Neuron (in vitro differentiated cells): ENCODE data around the gene AIG1.

Source experiments
- H2AFZ ChIP-seq: one replicate; pipeline ENCODE4 v1.6.1; 2013; ENCODE audit warnings: low read depth, mild to moderate bottlenecking, inconsistent platforms, low read length, moderate library complexity
- H3K27me3 ChIP-seq: one replicate; pipeline ENCODE4 v1.6.1; 2013; ENCODE audit warnings: low read length; ENCODE audit not compliant: insufficient read depth
- H3K36me3 ChIP-seq: one replicate; pipeline ENCODE4 v1.6.1; 2013; ENCODE audit warnings: low read length; ENCODE audit not compliant: insufficient read depth
- H3K4me1 ChIP-seq: one replicate; pipeline ENCODE4 v1.6.1; 2013; ENCODE audit warnings: low read length; ENCODE audit not compliant: insufficient read depth
- H3K4me3 ChIP-seq: 2 replicates; pipeline ENCODE4 v1.5.1; 2013; ENCODE audit warnings: mild to moderate bottlenecking, low read length, moderate library complexity
- H3K9me3 ChIP-seq: one replicate; pipeline ENCODE4 v1.6.1; 2013; ENCODE audit warnings: low read length

Gene AIG1

DNA sequence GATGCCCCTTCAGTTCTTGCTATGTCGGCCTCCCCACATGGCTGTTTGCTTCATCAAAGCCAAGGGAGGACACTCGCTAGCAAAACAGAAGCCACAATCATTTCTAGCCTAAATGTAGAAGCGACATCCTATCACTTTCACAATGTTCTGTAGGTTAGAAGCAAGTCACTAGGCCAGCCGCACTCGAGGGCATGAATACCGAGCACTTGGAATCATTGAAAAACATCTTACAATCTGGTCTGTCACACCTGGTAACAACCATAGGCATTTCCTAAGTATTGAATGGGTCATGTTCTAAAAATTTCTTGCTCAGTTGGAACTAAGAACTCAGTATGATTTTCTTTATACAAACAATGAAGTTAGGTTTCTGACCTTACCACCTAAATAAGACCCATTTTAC lies 192.3 kb downstream of the AIG1 start:
- Histone ChIP-seq H2AFZ (no peak overlapping the region), H3K9me3 (peaks cover 2% of the 10 kb centered on the region), H3K4me1 (no peaks in the 10 kb centered on the region), H3K36me3 (no peaks in the 10 kb centered on the region), H3K4me3 (no peak overlapping the region), H3K27me3 (no peaks in the 10 kb centered on the region)

DNA sequence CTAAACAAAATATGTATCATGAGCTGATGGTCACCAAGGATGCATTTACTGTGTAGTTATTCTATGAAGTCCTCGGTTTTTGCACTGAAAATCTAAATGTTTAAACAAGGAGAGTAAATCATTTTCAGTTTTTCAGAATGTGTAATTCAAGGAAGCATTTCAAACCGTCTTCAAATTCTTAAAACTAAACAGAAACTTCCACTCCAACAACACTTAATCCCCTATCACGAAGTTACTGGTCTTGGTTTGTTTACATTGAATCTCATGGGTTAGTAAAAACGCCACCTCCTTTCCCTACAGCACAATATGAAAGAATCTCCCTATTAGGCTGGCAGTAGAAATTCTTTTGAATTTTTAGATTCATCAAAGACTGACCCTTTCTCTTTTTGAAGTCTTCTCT lies 192.9 kb downstream of the AIG1 start:
- Histone ChIP-seq H3K4me3 (no peak overlapping the region), H2AFZ (no peak overlapping the region), H3K4me1 (no peaks in the 10 kb centered on the region), H3K9me3 (peaks cover 2% of the 10 kb centered on the region), H3K36me3 (no peaks in the 10 kb centered on the region), H3K27me3 (no peaks in the 10 kb centered on the region)

DNA sequence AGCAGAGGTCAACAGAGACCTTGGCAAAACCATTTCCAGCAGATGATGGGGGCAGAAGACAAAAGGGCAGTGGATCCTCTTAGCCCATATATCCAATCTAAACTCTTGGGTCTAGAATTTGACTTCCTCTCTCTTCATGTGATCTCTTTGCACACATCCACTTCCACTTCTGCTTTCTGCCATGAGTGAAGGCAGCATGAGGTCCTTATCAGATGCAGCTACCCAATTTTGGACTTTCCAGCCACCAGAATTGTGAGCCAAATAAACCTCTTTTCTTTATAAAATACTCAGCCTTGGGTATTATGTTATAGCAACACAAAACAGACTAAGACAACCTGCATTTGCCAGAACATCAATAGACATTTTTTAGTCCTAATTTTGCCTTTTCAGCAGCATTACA lies 198.3 kb downstream of the AIG1 start:
- Histone ChIP-seq H3K36me3 (no peaks in the 10 kb centered on the region), H3K4me3 (no peak overlapping the region), H2AFZ (no peak overlapping the region), H3K9me3 (no peaks in the 10 kb centered on the region), H3K4me1 (no peaks in the 10 kb centered on the region), H3K27me3 (no peaks in the 10 kb centered on the region)

DNA sequence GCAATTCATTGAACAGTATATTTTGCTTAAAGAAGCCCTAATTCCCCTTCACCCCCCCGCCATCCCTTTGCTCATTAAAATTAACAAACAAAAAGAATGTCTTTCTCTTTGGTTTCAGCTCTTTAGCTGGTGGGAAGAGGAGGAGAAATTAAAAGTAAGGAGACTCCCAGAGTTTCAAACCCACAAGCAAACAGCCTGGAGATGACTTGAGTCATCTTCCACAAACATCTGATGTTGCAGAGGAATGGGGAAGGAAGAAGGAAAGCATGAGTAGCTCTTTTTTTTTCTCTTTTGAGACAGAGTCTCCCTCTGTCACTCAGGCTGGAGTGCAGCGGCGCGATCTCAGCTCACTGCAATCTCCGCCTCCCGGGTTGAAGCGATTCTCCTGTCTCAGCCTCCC lies 200.2 kb downstream of the AIG1 start:
- Histone ChIP-seq H3K36me3 (no peaks in the 10 kb centered on the region), H3K4me1 (no peaks in the 10 kb centered on the region), H2AFZ (no peak overlapping the region), H3K9me3 (no peaks in the 10 kb centered on the region), H3K4me3 (no peak overlapping the region), H3K27me3 (no peaks in the 10 kb centered on the region)

DNA sequence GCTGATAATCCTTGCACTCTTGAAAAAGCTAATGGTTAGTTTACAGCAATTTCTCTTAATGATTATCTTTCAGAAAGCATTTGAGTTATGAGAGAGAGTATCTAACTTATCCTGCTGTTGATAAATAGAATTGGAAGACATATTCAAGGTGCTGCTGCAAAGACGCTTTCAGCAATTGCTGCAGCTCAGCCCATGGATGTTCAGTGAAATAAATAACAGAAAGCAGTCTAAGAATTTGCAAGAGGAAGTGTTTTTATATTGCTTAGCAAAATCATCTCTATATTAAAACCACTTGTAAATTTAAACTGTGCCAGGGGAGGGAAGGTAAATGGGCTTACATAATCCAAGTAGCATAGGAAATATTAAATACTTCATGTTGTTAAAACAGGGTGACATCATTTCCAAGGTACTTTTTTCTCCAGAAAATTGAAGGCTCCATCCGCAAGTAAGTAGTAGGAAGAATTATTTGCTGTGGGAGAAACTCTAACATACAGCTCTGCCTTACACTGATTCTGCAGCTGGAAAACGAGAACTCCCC lies 201.3 kb downstream of the AIG1 start:
- Histone ChIP-seq H3K4me3 (no peak overlapping the region), H3K36me3 (no peaks in the 10 kb centered on the region), H3K9me3 (no peaks in the 10 kb centered on the region), H3K4me1 (no peaks in the 10 kb centered on the region), H2AFZ (no peak overlapping the region), H3K27me3 (no peaks in the 10 kb centered on the region)

DNA sequence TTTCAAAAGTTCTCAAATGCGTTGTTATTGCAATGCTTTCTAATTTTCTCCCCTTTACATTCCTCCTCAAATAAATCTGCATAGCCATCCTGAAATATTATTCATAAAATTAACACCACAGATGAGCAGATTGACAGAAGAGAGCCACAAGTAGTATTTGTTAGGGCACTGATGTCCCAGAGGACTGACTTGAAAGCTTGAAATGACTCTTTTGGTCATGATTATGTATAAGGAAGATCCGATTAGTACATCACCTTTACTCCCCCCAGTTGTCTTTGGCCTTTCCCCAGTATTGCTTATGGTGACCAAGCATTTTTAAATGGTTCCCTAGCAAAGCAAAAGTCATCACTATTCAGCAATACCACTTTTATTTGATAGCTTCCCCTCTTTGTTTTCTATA lies 202.2 kb downstream of the AIG1 start:
- Histone ChIP-seq H2AFZ (no peak overlapping the region), H3K27me3 (no peaks in the 10 kb centered on the region), H3K4me1 (no peaks in the 10 kb centered on the region), H3K36me3 (no peaks in the 10 kb centered on the region), H3K4me3 (no peak overlapping the region), H3K9me3 (no peaks in the 10 kb centered on the region)

DNA sequence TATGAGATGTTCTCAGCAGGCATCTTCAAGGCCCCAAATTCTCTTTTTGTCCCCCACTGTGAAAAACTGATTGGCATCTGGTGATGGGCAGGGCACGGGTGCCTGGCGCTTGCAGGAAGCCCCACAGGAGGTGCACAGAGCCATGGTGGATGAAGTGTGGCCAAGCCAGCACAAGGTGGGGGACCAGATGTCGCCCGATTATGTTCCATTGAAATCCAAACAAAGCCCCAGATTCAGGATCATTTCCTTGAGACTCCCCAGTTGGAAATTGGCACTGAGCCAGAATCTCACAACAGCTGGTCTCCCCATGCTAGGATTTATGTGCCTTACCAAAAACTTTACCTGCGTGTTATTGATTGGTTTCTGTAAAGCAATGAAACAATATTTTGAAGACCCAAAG lies 203.7 kb downstream of the AIG1 start:
- Histone ChIP-seq H3K27me3 (no peaks in the 10 kb centered on the region), H2AFZ (no peak overlapping the region), H3K4me1 (no peaks in the 10 kb centered on the region), H3K4me3 (no peak overlapping the region), H3K9me3 (no peaks in the 10 kb centered on the region), H3K36me3 (no peaks in the 10 kb centered on the region)

DNA sequence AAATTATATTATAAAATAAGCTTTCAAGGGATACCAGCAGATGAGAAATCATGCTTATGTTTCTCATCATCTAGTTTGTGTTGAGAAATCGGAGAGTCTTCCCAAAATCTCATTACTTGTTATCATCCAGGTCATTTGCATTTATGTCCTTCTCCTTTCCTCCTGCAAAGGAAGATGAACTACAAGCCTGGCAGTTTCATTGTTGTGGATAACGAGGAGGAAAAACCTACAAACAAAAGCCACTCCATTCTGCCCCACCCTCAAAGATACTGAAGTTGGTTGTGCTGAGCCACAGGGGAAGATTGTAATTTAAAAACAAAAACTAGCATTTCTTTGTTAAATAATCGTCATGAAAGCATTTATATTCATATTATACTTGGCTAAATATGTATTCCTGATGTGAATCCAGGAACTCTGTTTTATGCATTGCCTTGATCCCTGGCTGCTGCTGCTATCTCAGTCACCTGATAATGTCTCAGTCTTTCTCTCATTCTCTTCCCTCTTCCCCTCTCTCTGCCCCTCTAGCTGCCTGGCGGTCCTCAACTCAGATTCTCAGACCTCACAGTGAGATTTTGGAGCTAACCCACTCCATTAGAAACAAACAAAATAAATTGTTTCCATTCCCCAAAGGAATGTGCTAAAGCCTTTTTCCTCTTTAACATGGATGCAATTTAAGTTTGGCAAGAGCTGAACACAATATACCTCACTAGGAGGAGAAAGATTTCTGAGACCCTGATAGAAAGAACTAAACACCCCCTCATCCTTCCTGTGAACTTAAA lies 204.5 kb downstream of the AIG1 start:
- Histone ChIP-seq H3K27me3 (no peaks in the 10 kb centered on the region), H2AFZ (no peak overlapping the region), H3K4me3 (no peak overlapping the region), H3K4me1 (no peaks in the 10 kb centered on the region), H3K9me3 (no peaks in the 10 kb centered on the region), H3K36me3 (no peaks in the 10 kb centered on the region)

DNA sequence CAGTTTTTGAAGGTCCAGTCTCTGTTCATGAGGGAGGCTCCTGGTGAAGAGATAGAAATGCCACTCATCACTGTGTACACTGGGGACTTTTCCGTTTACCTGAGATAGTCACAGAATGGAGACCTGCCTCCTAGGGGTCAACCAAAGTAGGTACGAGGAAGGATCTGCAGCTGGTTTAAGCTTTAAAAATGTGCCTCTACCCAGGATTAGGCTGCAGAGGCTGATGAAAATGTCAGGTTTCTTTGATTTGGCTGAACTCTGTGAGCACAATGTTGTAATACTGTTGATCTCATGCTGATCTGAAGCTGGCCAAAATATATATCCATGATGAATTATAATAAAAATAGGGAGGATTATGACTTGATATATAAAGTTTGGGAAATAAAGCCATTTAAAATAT lies 207.1 kb downstream of the AIG1 start:
- H3K4me3 ChIP-seq: no peak overlapping the region

DNA sequence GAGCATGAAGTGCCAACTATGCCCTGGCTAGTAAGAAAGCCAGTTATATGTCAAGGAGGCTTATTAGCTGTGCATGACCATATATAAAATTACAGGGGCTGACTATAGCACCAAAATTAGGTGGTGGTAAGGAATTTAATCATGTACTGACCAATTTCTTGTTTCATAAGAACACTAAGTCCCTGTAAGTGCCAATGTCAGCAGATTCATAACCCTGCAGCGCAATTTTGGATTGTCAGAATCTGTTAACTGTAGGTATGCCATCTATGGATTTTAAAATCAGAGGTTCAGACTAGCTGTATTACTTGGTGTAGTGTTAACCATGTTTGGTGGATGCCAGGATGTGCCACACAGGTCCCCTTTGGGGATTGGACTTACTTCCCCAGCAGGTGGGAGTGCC lies 207.8 kb downstream of the AIG1 start:
- Histone ChIP-seq H3K27me3 (no peaks in the 10 kb centered on the region), H2AFZ (no peak overlapping the region), H3K4me1 (no peaks in the 10 kb centered on the region), H3K36me3 (no peaks in the 10 kb centered on the region), H3K9me3 (no peaks in the 10 kb centered on the region), H3K4me3 (no peak overlapping the region)

More for the DNA sequence above, 207.1 kb downstream of the AIG1 start:
- H3K27me3 ChIP-seq: no peaks in the 10 kb centered on the region
- H3K4me1 ChIP-seq: no peaks in the 10 kb centered on the region
- no peaks in the 10 kb centered on the region for H3K9me3 ChIP-seq
- no peaks in the 10 kb centered on the region for H3K36me3 ChIP-seq
- no peak overlapping the region for H2AFZ ChIP-seq

DNA sequence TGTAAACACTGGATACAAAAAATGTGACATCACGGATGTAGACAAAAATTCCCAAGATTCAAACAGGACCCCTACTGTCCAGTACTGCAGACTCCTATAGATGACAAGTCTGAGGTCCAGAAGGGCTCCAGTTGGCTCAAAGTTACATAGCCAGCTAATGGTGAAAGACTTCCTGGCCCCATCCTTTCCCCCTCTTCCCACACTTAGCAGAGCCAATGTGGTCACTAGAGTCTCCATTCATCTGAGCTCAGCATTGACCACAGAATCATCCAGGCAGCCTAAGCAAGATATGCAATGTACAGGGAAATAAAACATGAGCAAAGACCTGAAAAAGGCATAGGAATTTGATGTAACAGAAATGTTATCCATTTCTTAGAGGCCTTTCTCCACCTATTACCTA lies 209.3 kb downstream of the AIG1 start:
- no peak overlapping the region for H2AFZ ChIP-seq
- H3K9me3 ChIP-seq: no peaks in the 10 kb centered on the region
- no peak overlapping the region for H3K4me3 ChIP-seq
- no peaks in the 10 kb centered on the region for H3K36me3 ChIP-seq
- H3K4me1 ChIP-seq: no peaks in the 10 kb centered on the region
- H3K27me3 ChIP-seq: no peaks in the 10 kb centered on the region

DNA sequence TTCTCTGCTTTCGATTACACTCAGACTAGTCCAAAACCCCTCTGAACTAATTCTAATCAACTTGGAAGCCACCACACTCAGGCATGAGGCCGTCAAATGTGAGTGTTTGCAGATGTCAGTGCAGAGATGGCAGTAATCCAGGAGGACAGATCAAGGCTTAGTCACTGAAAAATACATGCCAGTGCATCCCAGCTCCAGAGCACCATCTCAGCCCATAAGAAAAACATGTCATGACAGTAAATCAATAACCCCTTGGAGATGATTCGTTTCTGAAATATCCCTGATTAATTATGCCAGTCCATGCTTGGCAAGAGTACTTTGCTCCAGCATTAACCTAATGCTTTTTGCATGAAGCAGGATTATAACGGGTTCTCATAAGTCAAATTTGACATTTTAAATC lies 210.3 kb downstream of the AIG1 start:
- no peak overlapping the region for H2AFZ ChIP-seq
- no peaks in the 10 kb centered on the region for H3K27me3 ChIP-seq
- H3K36me3 ChIP-seq: no peaks in the 10 kb centered on the region
- H3K4me1 ChIP-seq: no peaks in the 10 kb centered on the region
- H3K4me3 ChIP-seq: no peak overlapping the region
- no peaks in the 10 kb centered on the region for H3K9me3 ChIP-seq

DNA sequence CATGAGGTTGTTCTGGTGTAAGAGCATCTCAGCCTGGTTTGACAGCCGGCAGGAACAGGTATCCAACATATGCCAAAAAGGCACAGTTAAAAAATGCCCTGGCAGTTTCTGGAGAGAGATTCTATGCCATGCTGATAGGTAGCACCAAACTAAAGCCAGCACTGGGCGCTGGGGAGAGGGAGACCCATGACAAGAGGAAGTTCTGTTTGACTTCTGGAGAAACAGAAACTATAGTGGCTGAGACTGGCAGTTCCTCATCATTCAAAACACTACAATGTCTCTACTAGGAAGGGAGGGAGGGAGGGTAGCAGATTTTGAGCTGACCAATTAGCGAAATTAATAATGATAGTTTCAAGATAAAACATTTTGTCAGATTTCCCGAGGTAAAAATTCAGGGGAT lies 215.7 kb downstream of the AIG1 start:
- Histone ChIP-seq H3K9me3 (no peaks in the 10 kb centered on the region), H2AFZ (no peak overlapping the region), H3K36me3 (no peaks in the 10 kb centered on the region), H3K4me1 (no peaks in the 10 kb centered on the region), H3K4me3 (no peak overlapping the region), H3K27me3 (no peaks in the 10 kb centered on the region)

DNA sequence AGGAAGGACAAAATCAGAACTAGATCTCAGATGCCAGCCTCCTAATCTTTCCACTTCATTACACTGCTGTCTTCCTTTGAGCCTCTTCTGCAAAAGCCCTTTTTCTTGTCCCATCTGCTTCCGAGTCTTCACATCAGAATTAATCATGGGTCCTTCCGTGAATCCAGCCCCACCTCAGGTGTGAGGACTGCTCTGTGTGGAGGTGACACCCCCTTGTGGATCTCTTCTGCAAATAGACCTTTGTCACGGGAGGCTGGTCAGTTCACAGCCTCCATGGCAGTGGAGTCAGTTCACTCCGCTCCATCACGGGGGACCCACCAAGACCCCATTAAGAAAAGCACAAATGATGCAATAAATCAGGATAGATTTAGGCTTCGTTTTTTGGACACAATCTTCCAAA lies 218.7 kb downstream of the AIG1 start:
- Histone ChIP-seq H2AFZ (no peak overlapping the region), H3K27me3 (no peaks in the 10 kb centered on the region), H3K36me3 (no peaks in the 10 kb centered on the region), H3K9me3 (no peaks in the 10 kb centered on the region), H3K4me3 (no peak overlapping the region), H3K4me1 (no peaks in the 10 kb centered on the region)
